NB4 (cell line): ENCODE results near the gene IRAG1.

Experiments
- CTCF ChIP-seq: IDR thresholded peaks from one replicate; pipeline ENCODE4 v1.5.1; 2012; ENCODE audit warnings: low read depth, low read length
- MYC ChIP-seq: IDR thresholded peaks from 2 replicates; pipeline ENCODE4 v1.6.1; 2011; ENCODE audit warnings: low read depth, low read length
- POLR2A ChIP-seq: IDR thresholded peaks from 2 replicates; pipeline ENCODE4 v1.6.1; 2011; ENCODE audit warnings: mild to moderate bottlenecking; ENCODE audit not compliant: insufficient read length; ENCODE audit errors: extremely low read depth
- TF ChIP-seq, protein P1 (sequence below): IDR thresholded peaks from 2 replicates; pipeline ENCODE4 v1.6.1; 2011; ENCODE audit warnings: low read depth, low read length

- TF ChIP-seq CTCF (no peak), POLR2A (no peak), MYC (no peak)
- TF ChIP-seq, protein P1, sequence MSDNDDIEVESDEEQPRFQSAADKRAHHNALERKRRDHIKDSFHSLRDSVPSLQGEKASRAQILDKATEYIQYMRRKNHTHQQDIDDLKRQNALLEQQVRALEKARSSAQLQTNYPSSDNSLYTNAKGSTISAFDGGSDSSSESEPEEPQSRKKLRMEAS: no peak
Observed at GRCh38 chr11:10693509-10694081, at the start of gene IRAG1.
